Stimulated activated CD4-positive, alpha-beta T cell treated with anti-CD3 and anti-CD28 coated beads, TNF-alpha, amount 100 ng/mL, for 48 hours (primary cell): ENCODE measurements around the gene SFSWAP.
A peak's percentile ranks its signal among the peaks of the same experiment; 100 is the strongest.
"Not testable (repeated sequence)": the region's sequence is repeated elsewhere in the genome, so short reads cannot be mapped to it uniquely, and the experiment has no call there.

ENCODE experiments used
- DNase-seq, 3 donors: peaks; one replicate each; pipeline ENCODE4 v3.0.0-alpha.2; 2020; ENCODE audit warnings: low read depth in 3 of 3

The SFSWAP gene

DNA sequence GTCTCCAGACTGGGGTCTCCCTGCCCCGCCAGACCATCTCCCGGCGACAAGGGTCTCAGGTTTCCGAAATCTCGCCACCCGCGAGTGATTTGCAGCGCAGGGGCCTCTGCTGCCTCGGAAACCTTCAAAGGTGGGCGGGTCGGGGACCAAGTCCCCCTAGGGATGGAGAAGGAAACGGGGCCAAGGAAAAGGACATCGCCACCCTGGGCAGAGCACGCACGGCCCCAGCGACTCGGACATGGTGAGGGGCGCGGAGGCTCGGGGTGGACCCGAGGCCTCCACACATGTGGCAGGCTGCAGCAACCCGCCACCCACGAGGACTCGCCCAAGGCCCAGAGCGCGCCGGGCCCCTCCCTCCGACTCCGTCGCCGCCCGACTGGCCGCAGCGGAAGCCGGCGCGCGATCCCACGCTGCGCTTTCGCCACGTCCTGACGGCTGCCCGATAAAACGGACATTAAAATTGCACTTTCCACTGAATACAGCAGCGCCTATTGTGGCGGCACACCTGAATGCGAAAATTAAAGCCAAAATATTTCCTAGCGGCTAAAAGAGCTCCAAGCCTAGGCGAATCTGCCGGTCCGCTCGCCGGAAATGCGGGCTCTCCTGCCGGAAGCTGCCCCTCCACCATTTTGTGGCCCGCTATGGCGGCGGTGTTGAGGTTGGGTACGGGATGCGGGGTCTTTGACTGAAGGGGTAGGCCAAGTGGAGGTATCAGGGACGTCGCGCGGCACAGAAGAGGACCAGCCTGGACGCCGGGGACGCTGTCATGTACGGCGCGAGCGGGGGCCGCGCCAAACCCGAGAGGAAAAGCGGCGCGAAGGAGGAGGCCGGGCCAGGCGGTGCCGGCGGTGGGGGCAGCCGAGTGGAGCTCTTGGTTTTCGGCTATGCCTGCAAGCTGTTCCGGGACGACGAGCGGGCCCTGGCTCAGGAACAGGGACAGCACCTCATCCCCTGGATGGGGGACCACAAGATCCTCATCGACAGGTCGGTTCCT is at the start of gene SFSWAP:
Gene SFSWAP, plus strand, starts transcription at position 627 of the 994 bp plus-strand sequence. Its CDS starts 140 bp downstream, at position 767.
- peak; percentile 50 to 77 (median 62) for DNase-seq

DNA sequence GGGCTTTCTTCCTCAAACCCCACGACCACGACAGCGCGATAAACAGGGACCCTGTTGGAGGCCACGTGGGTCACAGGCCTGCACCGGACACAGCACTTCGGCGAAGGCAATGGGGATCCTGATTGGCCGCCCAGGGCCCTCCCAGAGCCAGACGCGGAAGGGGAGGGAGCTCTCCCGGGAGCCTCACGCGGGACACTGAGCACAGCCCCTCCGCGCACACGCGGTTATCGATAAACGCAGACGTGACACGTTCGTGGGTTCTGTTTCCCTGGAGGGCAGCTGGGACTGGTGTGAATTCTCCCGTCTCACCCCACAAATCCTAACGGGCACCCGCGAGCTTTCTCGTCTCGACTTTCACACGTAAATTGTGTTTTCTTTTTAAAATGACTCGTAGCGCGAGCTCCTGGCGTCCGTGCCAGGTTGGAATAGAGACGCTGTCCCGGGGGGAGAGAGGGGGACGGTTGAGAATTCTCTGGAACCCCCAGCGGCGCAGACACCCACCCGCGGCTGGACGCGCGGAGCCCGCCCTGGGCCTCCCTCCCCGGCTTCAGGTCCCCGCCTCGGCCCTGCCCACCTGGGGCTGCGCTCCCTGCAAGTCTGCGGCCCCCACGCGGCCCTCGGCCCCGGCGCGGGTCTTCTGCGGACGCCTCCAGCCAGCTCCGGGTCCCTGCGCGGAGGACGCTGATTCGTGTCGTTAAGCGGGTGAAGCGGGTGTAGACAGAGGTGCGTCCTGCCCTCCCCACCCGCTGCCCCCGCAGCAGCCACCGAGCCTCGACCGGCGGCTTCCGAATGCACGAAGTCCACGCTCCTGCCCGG is 49.5 kb upstream of the SFSWAP start:
- DNase-seq, result not testable (repeated sequence)

DNA sequence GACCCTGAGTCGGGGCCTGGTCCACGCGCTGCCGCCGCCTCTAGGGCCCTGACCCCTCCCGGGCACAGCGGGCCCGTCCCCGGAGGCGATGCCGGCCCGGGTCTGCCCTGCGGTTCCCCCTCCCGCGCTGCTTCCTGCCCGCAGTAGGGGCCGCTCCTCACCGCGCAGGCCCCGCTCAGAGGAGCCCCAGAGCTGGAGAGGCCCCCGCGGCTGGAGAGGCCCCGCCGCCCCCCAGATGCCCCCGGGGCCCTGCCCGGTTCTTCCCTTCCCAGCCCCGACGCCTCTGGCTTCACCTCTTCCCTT is 49.0 kb upstream of the SFSWAP start:
- not testable (repeated sequence) for DNase-seq

DNA sequence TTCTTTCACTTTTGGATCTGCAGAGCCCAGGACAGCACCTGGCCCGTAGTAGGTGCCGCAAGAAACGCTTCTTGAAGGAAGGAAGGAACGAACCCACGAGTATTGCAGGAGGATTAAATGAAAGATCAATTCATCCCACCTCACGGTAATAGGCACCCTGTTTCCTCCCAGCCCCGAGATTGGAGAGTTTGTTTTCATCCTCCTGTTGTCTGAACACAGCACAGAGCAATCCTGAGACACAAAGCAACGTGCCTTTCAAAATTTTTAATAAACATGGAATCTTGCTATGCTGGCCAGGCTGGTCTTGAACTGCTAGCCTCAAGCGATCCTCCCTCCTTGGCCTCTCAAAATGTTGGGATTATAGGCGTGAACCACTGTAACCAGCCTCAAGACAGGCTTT is 48.5 kb upstream of the SFSWAP start:
- DNase-seq, result not testable (repeated sequence)

DNA sequence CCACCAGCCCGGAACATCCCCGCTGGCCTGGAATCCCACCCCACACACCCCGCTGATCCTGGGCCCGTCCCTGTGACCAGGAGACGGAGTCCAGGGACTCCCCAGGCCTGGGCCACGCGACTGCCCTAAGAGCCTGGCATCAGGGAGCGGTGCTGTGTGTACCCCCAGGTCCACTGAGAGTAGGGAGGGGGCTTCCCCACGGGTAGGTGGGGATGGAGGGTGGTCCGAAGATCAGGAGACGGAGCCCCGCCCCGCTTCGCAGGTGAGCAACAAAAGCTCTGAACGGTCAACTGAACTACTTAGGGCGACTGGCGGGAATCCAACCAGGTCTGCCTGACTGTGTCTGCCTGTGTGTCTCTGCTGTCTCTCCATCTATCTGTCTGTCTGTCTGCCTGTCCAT is 45.2 kb upstream of the SFSWAP start:
- DNase-seq, result not testable (repeated sequence)

DNA sequence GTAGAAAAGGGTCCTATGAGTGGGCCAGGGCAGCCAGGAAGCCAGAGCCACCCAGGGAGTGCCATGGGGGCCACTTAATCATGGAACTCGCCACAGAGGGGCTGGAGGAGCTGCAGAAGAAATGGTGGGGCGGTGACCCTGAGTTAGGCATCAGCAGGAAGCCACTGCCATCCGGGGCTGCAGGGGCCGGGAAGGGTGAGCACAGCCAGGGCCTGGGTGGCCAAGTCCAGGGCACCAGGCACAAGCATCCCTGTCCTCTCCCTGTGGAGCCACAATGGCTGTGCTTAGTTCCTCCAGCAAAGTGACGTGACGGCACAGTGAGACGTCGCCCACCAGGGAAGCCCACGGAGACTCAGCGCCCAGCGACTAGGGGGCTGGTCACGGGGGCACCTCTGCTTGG is 44.4 kb upstream of the SFSWAP start:
- DNase-seq, result not testable (repeated sequence)

DNA sequence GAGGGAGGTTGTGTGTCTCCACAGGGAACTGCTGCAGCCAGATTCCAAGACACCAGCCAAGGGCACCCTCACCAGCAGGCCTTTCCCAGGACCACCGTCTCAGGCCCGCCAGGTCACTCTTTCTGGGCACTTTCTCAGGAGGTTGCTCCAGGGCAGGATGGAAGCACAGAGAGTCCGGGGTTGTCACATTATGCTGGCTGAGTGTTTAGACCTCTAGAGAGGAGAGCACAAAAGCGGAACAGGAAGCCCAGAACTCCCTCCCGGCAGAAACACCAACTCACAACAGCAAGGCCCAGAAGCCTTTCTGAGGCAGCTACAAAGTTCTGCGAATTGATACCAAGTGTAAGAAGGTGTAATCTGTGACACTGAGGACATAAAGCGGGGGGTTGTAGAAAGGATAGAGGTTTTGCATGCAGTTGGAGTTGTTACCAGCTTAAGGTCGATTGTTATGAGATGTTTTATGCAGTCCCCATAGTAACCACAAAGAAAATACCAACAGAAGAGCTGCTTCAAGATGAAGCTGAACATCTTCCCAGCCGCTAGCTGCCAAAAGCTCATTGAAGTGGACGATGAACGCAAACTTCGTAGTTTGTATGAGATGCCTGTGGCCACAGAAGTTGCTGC is 43.8 kb upstream of the SFSWAP start:
- DNase-seq, result not testable (repeated sequence)

DNA sequence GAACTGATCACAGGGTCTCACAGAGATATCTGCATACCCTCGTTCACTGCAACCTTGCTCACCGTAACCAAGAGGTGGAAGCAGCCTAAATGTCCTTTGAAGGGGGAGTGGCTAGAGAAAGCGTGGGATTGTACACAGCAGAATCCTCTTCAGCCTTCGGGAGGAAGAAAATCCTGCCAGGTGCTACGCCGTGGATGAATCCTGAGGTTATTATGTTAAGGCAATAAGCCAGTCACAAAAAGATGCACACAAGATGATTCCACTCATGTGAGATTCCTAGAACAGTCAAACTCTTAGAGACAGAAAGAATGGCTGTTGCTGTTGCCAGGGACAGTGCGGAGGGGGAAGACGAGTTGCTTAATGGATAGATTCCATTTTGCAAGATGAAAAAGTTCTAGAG is 39.6 kb upstream of the SFSWAP start:
- DNase-seq, result no peak

DNA sequence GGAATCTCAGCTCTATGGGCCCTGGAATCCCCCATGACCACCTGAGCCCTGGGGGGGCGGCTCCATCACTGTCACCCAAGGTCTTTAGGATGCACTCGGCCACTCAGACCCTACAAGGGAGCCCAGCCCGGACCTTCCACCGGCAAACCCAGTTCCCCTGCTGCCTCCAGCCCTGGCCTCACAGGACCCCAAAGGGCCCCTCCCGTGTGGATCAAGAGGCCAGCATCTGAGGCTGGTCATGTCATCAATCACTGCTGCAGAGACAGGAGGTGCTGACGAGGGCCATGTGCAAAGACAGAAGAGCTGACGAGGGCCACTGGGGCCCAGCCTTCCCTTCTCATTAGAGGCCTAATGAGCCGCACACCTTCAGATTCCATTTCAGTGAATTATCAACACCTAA is 39.0 kb upstream of the SFSWAP start:
- DNase-seq, result no peak

DNA sequence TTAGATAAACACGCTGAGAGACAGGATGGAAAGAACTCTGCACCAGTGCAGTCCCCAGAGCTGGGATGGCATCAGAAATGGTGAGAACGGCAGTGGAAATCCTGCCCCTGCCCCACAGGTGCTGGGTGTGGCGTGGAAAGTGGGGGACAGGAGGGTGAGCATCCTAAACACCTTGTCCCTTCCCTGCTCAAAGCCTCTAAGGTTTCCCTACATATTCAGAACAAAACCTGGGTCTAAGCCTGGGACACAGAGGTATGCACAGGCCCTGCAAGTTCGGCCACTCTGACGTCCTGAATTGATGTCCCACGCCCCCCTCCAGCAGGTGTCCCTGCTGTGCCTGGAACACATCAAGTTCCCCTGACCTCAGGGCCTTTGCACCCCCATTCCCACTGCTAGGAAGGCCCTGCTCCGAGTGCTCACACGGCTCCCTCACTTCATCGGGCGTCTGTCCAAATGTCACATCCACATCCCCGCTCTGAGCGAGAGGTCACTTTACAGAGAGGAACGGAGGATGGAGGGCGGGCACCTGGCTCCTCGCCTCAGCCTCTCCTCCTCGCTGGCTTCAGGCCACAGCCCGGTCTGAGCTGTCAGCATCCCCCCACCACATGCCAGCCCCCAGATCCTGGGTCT is 38.5 kb upstream of the SFSWAP start:
- no peak for DNase-seq

DNA sequence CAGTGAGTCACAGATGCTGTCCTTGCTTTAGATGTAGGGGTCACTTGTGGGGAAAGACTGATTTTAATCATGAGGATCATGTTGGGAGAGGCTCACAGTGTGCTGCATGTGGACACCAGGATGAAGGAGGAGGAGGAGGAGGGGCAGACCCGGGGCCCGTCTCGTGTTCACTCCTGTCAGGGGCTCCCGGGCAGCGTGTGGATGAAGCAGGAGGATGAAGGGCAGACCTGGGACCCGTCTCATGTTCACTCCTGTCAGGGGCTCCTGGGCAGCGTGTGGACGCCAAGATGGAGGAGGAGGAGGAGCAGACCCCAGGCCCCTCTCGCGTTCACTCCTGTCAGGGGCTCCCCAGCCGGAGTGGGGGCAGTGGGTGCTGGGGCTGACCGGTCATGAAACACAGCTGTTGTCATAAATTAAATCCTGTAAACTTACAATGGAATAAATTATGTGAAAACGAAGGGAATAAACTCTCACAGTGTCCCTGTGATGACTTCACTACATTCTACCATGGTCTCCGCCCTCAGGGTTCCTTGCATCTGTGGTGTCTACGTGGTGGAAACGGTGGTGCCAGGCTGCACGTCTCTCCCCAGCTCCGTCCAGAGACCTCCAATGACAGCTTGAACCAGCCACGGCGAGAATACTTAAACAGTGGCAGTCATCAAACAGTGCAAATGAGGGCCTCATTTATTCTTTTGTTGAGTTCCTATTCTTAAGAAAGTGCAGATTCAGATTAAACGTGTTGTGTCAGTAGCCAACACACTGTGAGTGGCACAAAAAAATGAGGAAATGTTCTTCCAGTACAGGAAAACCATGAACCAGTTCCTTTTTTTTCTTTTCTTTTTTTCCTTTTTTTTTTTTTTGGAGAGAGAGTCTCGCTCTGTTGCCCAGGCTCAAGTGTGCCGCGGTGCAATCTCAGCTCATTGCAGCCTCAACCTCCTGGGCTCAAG is 37.7 kb upstream of the SFSWAP start:
- DNase-seq, result no peak

DNA sequence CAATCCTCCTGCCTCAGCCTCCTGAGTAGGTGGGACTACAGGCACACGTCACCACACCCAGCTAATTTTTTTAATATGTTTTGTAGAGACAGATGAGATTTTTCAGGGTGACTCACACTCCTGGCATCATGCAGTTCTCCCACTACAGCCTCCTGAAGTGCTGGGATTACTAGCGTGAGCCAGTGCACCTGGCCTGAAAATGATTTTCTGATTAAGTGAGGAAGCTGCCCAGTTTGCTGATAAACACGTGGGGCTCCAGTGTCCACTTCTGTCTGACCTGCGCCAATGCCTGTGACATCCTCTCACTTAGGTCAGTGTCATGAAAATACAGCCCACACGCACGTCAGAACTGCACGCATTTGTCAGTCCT is 37.0 kb upstream of the SFSWAP start:
- DNase-seq, result no peak

DNA sequence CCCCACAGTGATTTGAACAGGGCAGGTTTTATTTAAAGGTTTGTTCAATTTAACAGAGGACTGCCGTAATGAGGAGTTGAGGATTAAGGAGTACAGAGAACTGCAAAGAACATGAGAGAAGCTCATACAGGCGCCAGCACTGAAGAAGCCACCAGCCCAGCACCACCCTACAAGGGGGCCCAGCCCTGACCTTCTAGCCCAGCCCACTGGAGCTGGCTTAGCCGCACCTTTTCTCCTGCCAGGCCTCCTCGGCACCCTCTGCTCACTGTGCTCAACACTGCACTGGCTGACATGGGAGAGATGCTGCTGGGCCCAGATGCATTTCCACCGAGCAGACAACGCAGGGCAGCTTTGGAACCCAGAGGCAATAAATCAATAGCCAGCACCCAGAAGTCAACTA is 36.5 kb upstream of the SFSWAP start:
- no peak for DNase-seq

DNA sequence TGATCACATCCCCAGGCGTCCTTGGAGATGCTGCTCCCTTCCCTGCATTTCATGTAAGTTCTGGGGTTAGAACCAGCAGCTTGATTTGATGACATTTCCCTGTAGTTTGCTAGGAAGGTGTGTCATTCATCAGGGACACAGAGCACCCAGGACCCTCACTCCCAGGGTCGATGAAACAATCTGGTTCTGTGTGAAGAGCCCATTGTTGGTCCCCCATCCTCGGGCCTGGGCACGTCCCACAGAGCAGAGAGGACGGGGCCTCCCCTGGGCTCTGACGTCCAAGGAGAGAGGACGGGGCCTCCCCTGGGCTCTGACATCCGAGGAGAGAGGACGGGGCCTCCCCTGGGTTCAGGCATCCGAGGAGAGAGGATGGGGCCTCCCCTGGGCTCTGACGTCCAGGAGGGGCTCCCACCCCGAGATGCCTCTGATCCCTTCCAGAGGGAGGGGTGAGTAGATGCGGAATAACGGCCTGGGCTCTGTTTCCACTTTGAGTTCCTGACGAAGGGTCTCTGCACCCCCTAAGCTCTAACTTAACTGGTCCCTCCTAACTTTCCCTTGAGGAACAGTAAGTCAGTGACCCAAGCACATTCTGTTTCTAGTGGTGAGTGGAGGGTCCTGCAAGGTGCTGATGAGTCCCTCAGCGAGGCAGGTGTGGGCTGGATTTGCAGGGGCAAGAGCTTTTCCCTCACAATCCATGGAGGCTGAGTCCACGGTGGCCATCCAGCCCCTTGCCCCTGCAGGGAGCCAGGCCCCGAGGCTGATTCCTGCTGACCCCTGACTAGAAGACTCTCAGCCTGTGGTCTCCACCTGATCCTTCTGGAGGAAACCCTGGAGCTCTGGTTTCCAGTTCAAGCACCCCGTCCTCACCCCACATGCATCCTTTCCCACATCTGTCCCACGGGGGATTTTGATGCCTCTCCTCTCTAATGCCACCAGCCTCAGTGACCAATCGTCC is 35.5 kb upstream of the SFSWAP start:
- DNase-seq, result no peak

DNA sequence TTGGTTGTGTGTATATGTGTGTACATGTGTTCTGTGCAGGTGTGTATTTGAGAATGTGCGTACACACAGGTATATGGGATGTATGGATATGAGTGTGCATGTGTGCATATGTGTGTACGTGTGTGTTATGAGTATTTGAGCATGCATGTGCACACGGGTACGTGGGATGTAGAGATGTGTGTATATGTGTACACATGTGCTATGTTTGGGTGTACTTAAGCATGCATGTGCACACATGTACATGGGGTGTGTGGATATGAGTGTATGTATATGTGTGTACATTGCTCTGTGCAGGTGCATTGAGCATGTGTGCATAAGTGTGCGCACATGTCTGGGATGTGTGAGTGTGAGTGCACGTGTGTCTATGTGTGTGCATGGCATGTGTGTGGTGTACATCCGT is 34.3 kb upstream of the SFSWAP start:
- DNase-seq, result no peak

DNA sequence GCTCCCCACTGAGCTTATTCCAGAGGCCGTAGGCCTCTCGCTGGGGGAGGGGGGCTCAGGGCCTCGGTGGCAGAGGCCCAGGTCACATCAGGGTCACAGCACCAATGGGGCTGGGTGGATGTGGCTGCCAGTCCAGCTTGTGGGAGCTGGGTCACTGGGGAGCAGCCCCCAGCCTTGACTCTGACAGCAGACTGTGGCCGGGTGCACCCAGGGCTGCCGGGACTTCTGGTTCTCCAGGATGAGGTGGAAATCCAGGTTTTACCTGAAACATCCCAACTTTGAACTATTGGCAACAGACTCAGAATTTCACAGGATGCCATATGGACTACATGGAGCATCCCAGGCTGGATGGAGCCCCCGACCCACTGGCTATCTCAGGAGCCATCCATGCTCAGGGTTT is 33.8 kb upstream of the SFSWAP start:
- not testable (repeated sequence) for DNase-seq

DNA sequence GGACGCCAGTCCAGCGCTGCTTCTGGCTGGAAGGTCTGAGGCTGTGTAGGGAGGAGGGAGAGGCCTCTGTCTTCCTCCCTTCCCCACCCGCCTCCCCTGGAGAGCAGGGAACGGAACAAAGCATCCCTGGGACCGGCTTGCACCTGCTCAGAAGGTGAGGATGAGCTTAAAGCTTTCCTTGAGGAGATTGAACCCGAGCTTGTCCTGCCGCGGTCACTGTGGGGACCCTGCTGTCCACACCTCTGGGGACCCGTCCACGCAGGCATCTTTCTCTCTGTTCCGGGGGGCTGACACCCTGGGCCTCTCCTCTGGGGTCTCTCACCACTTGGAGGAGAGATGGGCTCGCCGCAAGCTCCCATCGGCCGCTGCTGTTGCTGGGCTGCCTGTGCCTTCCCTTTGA is 33.2 kb upstream of the SFSWAP start:
- DNase-seq, result no peak

DNA sequence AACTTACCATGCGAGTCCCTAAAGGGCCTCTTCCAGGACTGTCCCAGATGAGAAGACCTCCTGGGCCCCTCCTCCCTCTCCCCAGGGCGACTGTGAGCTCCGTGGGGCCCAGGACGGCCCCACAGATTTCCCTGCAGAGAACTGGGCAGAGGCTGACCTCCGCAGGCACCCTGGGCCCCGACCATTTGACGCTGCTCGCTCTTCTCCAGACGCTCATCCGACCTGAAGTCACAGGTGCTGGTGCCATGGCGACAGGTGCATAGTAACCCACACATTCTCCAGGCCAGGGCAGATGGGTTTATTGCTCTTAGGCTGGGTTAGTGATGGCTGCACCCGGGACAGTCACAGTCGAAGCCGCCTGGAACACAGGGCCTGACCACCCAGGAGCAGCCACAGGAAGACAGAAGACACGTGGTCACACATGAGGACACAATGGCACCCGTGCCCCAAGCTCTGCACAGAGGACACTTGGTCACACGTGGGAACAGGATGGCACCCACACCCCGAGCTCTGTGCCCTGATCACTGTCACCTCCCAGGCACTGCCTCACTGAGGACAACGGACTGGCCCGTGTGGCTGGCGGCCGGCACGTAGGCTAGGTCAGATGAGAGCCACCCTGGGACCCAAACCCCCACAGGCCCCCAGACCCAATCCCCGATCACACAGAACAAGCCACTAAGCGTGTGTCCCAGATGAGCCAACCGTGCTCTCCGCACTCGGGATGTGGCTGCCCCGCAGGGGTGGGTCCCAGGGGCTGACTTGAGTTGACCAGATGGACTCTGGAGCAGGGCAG is 32.3 kb upstream of the SFSWAP start:
- not testable (repeated sequence) for DNase-seq

DNA sequence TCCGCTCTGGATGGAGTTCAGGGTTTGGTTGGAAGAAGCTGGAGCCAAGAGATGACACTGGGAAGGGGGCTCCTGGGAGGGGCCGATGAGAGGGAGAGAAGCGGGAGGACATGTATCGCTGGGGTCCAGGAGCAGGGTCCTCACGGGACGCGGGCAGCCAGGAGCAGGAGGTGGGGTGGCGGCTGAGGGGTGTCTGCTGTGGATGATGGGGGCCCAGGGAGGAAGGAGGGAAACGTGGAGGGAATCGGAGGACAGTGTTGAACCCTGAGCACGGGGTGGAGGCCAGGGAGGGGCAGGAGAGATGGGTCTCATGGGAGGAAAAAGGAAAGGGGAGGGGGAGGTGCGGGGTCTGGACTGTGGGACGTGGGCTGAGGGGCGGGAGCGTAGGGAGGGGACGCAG is 31.7 kb upstream of the SFSWAP start:
- not testable (repeated sequence) for DNase-seq
